Neural progenitor cell (in vitro differentiated cells): ENCODE results near the gene TIMP2. TPM values are rescaled to one million over a fixed set of nuclear protein-coding genes. Genes with fewer than 3 reads are reported as not detected.

Experiments used
- DNase-seq: peaks from one replicate; pipeline ENCODE4 v3.0.0-alpha.2; 2016; ENCODE audit warnings: low spot score
- H2AFZ ChIP-seq: fragments of 200-600 bp; sonication (generic); replicated peaks from 2 replicates; pipeline ENCODE4 v1.6.1; 2016; ENCODE audit warnings: antibody characterized with exemption
- H3F3A ChIP-seq: fragments of 200-600 bp; sonication (generic); 2 replicates; pipeline ENCODE4 v1.6.1; 2016; ENCODE audit warnings: antibody characterized with exemption, low read depth
- H3K27ac ChIP-seq: fragments of 200-600 bp; sonication (generic); 2 replicates; pipeline ENCODE4 v1.5.1; 2016; ENCODE audit warnings: mild to moderate bottlenecking
- H3K27me3 ChIP-seq: fragments of 200-600 bp; sonication (generic); 2 replicates; pipeline ENCODE4 v1.6.1; 2016; ENCODE audit warnings: mild to moderate bottlenecking, moderate library complexity
- H3K36me3 ChIP-seq: fragments of 200-600 bp; sonication (generic); 2 replicates; pipeline ENCODE4 v1.5.1; 2016
- H3K4me1 ChIP-seq: fragments of 200-600 bp; sonication (generic); 2 replicates; pipeline ENCODE4 v1.6.1; 2016; ENCODE audit warnings: mixed run types
- H3K4me2 ChIP-seq: fragments of 200-600 bp; sonication (generic); 2 replicates; pipeline ENCODE4 v1.6.1; 2016
- H3K4me3 ChIP-seq: fragments of 200-600 bp; sonication (generic); 2 replicates; pipeline ENCODE4 v1.5.1; 2016
- H3K79me2 ChIP-seq: fragments of 200-600 bp; sonication (generic); 2 replicates; pipeline ENCODE4 v1.6.1; 2016; ENCODE audit warnings: low read depth
- H3K9ac ChIP-seq: fragments of 200-600 bp; sonication (generic); 2 replicates; pipeline ENCODE4 v1.6.1; 2016
- H3K9me3 ChIP-seq: fragments of 200-600 bp; sonication (generic); 2 replicates; pipeline ENCODE4 v1.5.1; 2016; ENCODE audit warnings: low read depth
- H4K20me1 ChIP-seq: fragments of 200-600 bp; sonication (generic); 2 replicates; pipeline ENCODE4 v1.6.1; 2016; ENCODE audit warnings: low read depth
- H3K27ac Mint-ChIP-seq: 3 replicates; pipeline ENCODE4 v1.8.0; 2021; ENCODE audit warnings: mixed read lengths
- H3K27me3 Mint-ChIP-seq: 2 replicates; pipeline ENCODE4 v1.8.0; 2022; ENCODE audit warnings: low read depth, mild to moderate bottlenecking, inconsistent platforms, moderate library complexity, mixed read lengths; ENCODE audit not compliant: insufficient read depth
- H3K36me3 Mint-ChIP-seq: 3 replicates; pipeline ENCODE4 v1.8.0; 2021; ENCODE audit warnings: mixed read lengths
- H3K4me1 Mint-ChIP-seq: 3 replicates; pipeline ENCODE4 v1.8.0; 2021; ENCODE audit warnings: mixed read lengths
- H3K4me3 Mint-ChIP-seq: 3 replicates; pipeline ENCODE4 v1.8.0; 2021; ENCODE audit warnings: mild to moderate bottlenecking, moderate library complexity, mixed read lengths
- H3K9me3 Mint-ChIP-seq: 3 replicates; pipeline ENCODE4 v1.8.0; 2020; ENCODE audit warnings: mixed read lengths
- CTCF ChIP-seq: fragments of 200-600 bp; sonication (generic); IDR thresholded peaks from 2 replicates; pipeline ENCODE4 v1.5.1; 2017; ENCODE audit warnings: antibody characterized with exemption, mild to moderate bottlenecking
- EZH2 ChIP-seq: fragments of 200-600 bp; sonication (generic); IDR thresholded peaks from 2 replicates; pipeline ENCODE4 v1.6.1; 2017; ENCODE audit warnings: antibody characterized with exemption, mild to moderate bottlenecking, moderate library complexity
- EZH2phosphoT487 ChIP-seq: fragments of 200-600 bp; sonication (generic); IDR thresholded peaks from 2 replicates; pipeline ENCODE4 v1.6.1; 2017; ENCODE audit warnings: antibody characterized with exemption
- total RNA-seq: library from RNA; depleted of rRNA; stranded (reverse); fragments of >200 nt; gene quantifications from 2 replicates; pipeline ENCODE4 v1.2.3, GENCODE V29; 2015; ENCODE audit warnings: low replicate concordance

The TIMP2 gene
- total RNA-seq, 1 donor from 2014 or later, result 19.8 TPM

GRCh38 chr17:78836420-78837021, 88.7 kb downstream of the TIMP2 start:
- Mint-ChIP-seq H3K4me1 (peaks cover 22% of the 10 kb centered on the region), H3K27me3 (peaks cover 2% of the 10 kb centered on the region), H3K9me3 (no peaks in the 10 kb centered on the region), H3K36me3 (peaks cover 25% of the 10 kb centered on the region), H3K4me3 (no peak overlapping the region), H3K27ac (no peak overlapping the region)
- H4K20me1 ChIP-seq, result peaks cover 18% of the 10 kb centered on the region
- no peaks in the 10 kb centered on the region for H3K36me3 ChIP-seq
- H3F3A ChIP-seq, result peaks cover 9% of the 10 kb centered on the region
- no peak overlapping the region for H2AFZ ChIP-seq
- peaks cover 8% of the 10 kb centered on the region for H3K4me1 ChIP-seq
- H3K4me2 ChIP-seq, result no peak overlapping the region
- no peaks in the 10 kb centered on the region for H3K27me3 ChIP-seq
- TF ChIP-seq EZH2, result no peak
- TF ChIP-seq CTCF, result no peak
- TF ChIP-seq EZH2phosphoT487, result no peak
- H3K79me2 ChIP-seq, result peaks cover 34% of the 10 kb centered on the region
- H3K4me3 ChIP-seq, result no peak overlapping the region
- H3K9me3 ChIP-seq, result no peaks in the 10 kb centered on the region
- no peak overlapping the region for H3K9ac ChIP-seq
- no peak for DNase-seq
- no peak overlapping the region for H3K27ac ChIP-seq

GRCh38 chr17:78834571-78834970, 90.6 kb downstream of the TIMP2 start:
- Mint-ChIP-seq H3K4me3 (no peak overlapping the region), H3K4me1 (peaks cover 18% of the 10 kb centered on the region), H3K27me3 (peaks cover 2% of the 10 kb centered on the region), H3K27ac (no peak overlapping the region), H3K9me3 (no peaks in the 10 kb centered on the region), H3K36me3 (peaks cover 26% of the 10 kb centered on the region)
- Histone ChIP-seq H3K4me1 (peaks cover 7% of the 10 kb centered on the region), H3K27me3 (no peaks in the 10 kb centered on the region), H3K27ac (no peak overlapping the region), H3K9ac (no peak overlapping the region), H3K79me2 (peaks cover 34% of the 10 kb centered on the region), H3K4me3 (no peak overlapping the region), H3K4me2 (no peak overlapping the region), H3K36me3 (no peaks in the 10 kb centered on the region), H4K20me1 (peaks cover 23% of the 10 kb centered on the region), H2AFZ (no peak overlapping the region), H3F3A (no peaks in the 10 kb centered on the region), H3K9me3 (no peaks in the 10 kb centered on the region)
- no peak for DNase-seq
- TF ChIP-seq EZH2phosphoT487 (no peak), EZH2 (no peak)

GRCh38 chr17:78832541-78832810, 92.7 kb downstream of the TIMP2 start:
- H3K79me2 ChIP-seq, result peaks cover 13% of the 10 kb centered on the region
- no peaks in the 10 kb centered on the region for H3K36me3 ChIP-seq
- H3K27ac ChIP-seq, result no peak overlapping the region
- H3K4me1 ChIP-seq, result no peaks in the 10 kb centered on the region
- H3K27me3 Mint-ChIP-seq, result peaks cover 2% of the 10 kb centered on the region
- peaks cover 2% of the 10 kb centered on the region for H3K4me1 Mint-ChIP-seq
- H3K4me2 ChIP-seq, result no peak overlapping the region
- H3K27me3 ChIP-seq, result no peaks in the 10 kb centered on the region
- no peak overlapping the region for H2AFZ ChIP-seq
- H4K20me1 ChIP-seq, result peaks cover 23% of the 10 kb centered on the region
- H3K4me3 Mint-ChIP-seq, result no peak overlapping the region
- no peak overlapping the region for H3K9ac ChIP-seq
- no peaks in the 10 kb centered on the region for H3K9me3 Mint-ChIP-seq
- no peak overlapping the region for H3K4me3 ChIP-seq
- DNase-seq, result no peak
- H3K36me3 Mint-ChIP-seq, result peaks cover 33% of the 10 kb centered on the region
- no peaks in the 10 kb centered on the region for H3F3A ChIP-seq
- TF ChIP-seq EZH2 (no peak), CTCF (no peak), EZH2phosphoT487 (no peak)
- H3K27ac Mint-ChIP-seq, result no peak overlapping the region
- H3K9me3 ChIP-seq, result no peaks in the 10 kb centered on the region

GRCh38 chr17:78831688-78832540, 93.3 kb downstream of the TIMP2 start:
- no peak overlapping the region for H3K4me2 ChIP-seq
- H3K27ac ChIP-seq, result no peak overlapping the region
- H3K27ac Mint-ChIP-seq, result no peak overlapping the region
- H3K36me3 ChIP-seq, result no peaks in the 10 kb centered on the region
- H3K27me3 Mint-ChIP-seq, result peaks cover 2% of the 10 kb centered on the region
- H3K4me1 Mint-ChIP-seq, result no peaks in the 10 kb centered on the region
- no peaks in the 10 kb centered on the region for H3F3A ChIP-seq
- no peak overlapping the region for H3K4me3 ChIP-seq
- H4K20me1 ChIP-seq, result peaks cover 23% of the 10 kb centered on the region
- H3K36me3 Mint-ChIP-seq, result peaks cover 31% of the 10 kb centered on the region
- no peak overlapping the region for H3K9ac ChIP-seq
- TF ChIP-seq CTCF (no peak), EZH2 (no peak), EZH2phosphoT487 (no peak)
- H3K79me2 ChIP-seq, result peaks cover 8% of the 10 kb centered on the region
- H3K4me1 ChIP-seq, result no peaks in the 10 kb centered on the region
- no peak for DNase-seq
- no peak overlapping the region for H2AFZ ChIP-seq
- no peaks in the 10 kb centered on the region for H3K9me3 ChIP-seq
- no peaks in the 10 kb centered on the region for H3K9me3 Mint-ChIP-seq
- no peak overlapping the region for H3K4me3 Mint-ChIP-seq
- no peaks in the 10 kb centered on the region for H3K27me3 ChIP-seq
